Mucosa of descending colon (tissue), 3 donors: ENCODE data around the gene ARHGEF28. TPM values are rescaled to one million over a fixed set of nuclear protein-coding genes. Genes with fewer than 3 reads are reported as not detected.

Experiments used
- ATAC-seq: fragments of 200-7000 bp; cut with Tn5 transposase; one replicate; pipeline ENCODE4 v1.9.1; 2020; ENCODE audit warnings: mild to moderate bottlenecking, moderate library complexity
- DNase-seq, 3 donors: peaks; one replicate each; pipeline ENCODE4 v3.0.0-alpha.2; 2020
- H3K36me3 ChIP-seq: fragments of 200-600 bp; one replicate; pipeline ENCODE4 v1.8.0; 2021; ENCODE audit warnings: low read depth, mild to moderate bottlenecking
- H3K4me1 ChIP-seq: fragments of 200-600 bp; one replicate; pipeline ENCODE4 v1.8.0; 2021; ENCODE audit warnings: low read depth, mild to moderate bottlenecking
- H3K4me3 ChIP-seq: fragments of 200-600 bp; one replicate; pipeline ENCODE4 v1.8.0; 2021; ENCODE audit warnings: mild to moderate bottlenecking
- H3K9me3 ChIP-seq: fragments of 200-600 bp; one replicate; pipeline ENCODE4 v1.8.0; 2021; ENCODE audit warnings: mild to moderate bottlenecking
- intact Hi-C, 2 donors: fragments of 100-400 bp; cut with DNase I in 1 of 2; cut with micrococcal nuclease in 1 of 2; formaldehyde crosslinking; loops; one replicate each; pipeline versions ENCODE4 v1.11.0 to v1.11.1; 2022; cut with DNase I, micrococcal nuclease
- total RNA-seq, 3 donors: library from RNA; stranded (reverse); fragmentation: NEBNext Ultra II Directional in 2 of 3; extraction: Animal tissue kit (Norgen Biotek cat#: 25700) in 2 of 3; gene quantifications; one replicate each; pipeline versions ENCODE4 v1.2.1 to v1.2.4, GENCODE V29; 2021 to 2023
- TF ChIP-seq, protein P1 (sequence below): fragments of 200-600 bp; IDR thresholded peaks from one replicate; pipeline ENCODE4 v1.8.0; 2022; ENCODE audit warnings: antibody characterized with exemption, mild to moderate bottlenecking
- donor health status: DM: no; HTN: no; CAD: no; lungs with moderate emphysema.
- donor health status: DM: no; HTN: no; CAD: no.
- donor health status: DM: no; HTN: yes; CAD: no.

The ARHGEF28 gene
- total RNA-seq, 3 donors from 2014 or later, result 5.4 to 21.7 (median 11.6) TPM

DNA sequence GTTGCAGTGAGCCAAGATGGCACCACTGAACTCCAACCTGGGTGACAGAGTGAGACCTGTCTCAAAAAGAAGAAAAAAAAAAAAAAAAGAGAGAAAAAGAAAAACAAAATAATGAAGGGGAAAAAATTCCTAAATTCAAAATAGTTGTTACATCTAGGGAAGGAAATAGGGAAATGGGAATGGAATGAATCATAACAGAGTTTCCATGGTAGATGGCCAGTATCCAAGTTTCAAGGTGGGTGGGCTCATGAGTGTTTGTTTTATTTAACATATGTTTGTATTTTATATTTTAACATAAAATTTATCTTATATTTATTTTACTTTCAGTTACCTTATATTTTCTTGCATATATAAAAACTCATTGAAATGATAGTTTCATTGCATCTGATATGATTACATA is 215.6 kb downstream of the ARHGEF28 start:
- no peaks in the 10 kb centered on the region for H3K4me1 ChIP-seq

GRCh38 chr5:73844165-73844564 is 218.2 kb downstream of the ARHGEF28 start:
- TF ChIP-seq, protein P1, sequence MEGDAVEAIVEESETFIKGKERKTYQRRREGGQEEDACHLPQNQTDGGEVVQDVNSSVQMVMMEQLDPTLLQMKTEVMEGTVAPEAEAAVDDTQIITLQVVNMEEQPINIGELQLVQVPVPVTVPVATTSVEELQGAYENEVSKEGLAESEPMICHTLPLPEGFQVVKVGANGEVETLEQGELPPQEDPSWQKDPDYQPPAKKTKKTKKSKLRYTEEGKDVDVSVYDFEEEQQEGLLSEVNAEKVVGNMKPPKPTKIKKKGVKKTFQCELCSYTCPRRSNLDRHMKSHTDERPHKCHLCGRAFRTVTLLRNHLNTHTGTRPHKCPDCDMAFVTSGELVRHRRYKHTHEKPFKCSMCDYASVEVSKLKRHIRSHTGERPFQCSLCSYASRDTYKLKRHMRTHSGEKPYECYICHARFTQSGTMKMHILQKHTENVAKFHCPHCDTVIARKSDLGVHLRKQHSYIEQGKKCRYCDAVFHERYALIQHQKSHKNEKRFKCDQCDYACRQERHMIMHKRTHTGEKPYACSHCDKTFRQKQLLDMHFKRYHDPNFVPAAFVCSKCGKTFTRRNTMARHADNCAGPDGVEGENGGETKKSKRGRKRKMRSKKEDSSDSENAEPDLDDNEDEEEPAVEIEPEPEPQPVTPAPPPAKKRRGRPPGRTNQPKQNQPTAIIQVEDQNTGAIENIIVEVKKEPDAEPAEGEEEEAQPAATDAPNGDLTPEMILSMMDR, result no peak

More for the DNA sequence above, 215.6 kb downstream of the ARHGEF28 start:
- Histone ChIP-seq H3K4me3 (no peak overlapping the region), H3K36me3 (no peaks in the 10 kb centered on the region), H3K9me3 (no peaks in the 10 kb centered on the region)
- DNase-seq, result no peak
- TF ChIP-seq, protein P1, result no peak
- intact Hi-C loops, result no loop called here
- ATAC-seq, result no peak

DNA sequence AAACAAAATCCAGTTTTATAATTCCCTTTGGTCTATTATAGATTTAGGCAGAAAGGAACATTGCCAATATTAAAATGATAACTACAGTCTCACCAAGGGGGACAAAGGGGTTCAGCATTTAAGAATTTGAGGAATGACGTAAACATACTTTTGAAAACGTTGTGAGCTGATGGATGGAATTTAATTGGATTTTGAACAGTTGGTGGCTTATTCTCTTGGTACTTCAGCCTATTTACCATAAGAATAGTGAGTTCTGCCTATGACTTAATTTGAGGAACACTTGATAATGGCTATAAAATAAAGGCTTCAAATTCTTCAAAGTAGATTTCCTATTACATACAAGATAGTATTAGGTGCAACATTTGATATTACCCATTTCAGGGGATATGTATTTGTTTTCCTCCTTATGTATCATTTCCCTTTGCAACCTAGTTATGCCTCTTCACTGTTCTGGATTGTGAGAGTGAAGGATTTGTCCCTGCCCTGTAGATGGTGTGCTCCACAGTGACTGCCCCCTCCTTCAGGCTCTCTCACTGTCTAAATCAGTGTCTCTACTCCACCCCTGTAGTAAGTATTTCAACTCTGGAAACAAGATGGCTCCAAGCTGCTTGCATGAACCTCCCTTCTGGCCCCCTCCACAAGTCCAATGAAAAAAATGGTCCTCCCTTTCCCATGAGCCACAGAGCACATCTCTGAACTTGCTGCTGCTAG is 225.6 kb downstream of the ARHGEF28 start:
- no peaks in the 10 kb centered on the region for H3K9me3 ChIP-seq
- no peaks in the 10 kb centered on the region for H3K36me3 ChIP-seq
- no peaks in the 10 kb centered on the region for H3K4me1 ChIP-seq
- ATAC-seq (no peak), DNase-seq (no peak)
- no peak overlapping the region for H3K4me3 ChIP-seq
- intact Hi-C loops, result no loop called here
- TF ChIP-seq, protein P1, result no peak

More at GRCh38 chr5:73844165-73844564, 218.2 kb downstream of the ARHGEF28 start:
- Histone ChIP-seq H3K36me3 (no peaks in the 10 kb centered on the region), H3K4me3 (no peak overlapping the region), H3K4me1 (no peaks in the 10 kb centered on the region), H3K9me3 (no peaks in the 10 kb centered on the region)
- ATAC-seq (no peak), DNase-seq (no peak)
- intact Hi-C loops, result no loop called here

- Histone ChIP-seq H3K4me1 (no peaks in the 10 kb centered on the region), H3K9me3 (no peaks in the 10 kb centered on the region), H3K4me3 (no peak overlapping the region), H3K36me3 (no peaks in the 10 kb centered on the region)
- TF ChIP-seq, protein P1, result no peak
- intact Hi-C loops, result no loop called here
- ATAC-seq (no peak), DNase-seq (no peak)
Measured at GRCh38 chr5:73853091-73853490, 227.1 kb downstream of the ARHGEF28 start.

DNA sequence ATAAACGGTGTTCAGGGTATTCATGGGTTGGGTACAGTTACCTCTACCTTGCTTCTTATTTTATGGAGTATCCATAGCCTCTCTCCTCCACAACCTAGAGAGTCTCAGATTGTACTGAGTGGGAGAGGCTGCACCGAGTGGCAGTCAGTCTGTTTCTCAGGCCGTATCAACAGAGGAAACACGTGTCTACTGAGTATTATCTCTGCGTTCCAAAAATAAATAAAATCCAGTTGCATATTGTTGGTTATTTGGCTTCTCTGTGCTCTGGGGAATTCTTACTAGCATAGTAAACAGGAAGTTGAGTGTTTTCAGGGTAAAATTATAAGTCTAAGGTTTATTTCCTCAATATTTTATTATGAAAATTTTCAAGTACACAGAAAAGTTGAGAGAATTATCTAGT is 231.0 kb downstream of the ARHGEF28 start:
- TF ChIP-seq, protein P1, result no peak
- H3K4me3 ChIP-seq, result no peak overlapping the region
- no peak for ATAC-seq
- intact Hi-C loops, result no loop called here
- H3K36me3 ChIP-seq, result no peaks in the 10 kb centered on the region
- no peaks in the 10 kb centered on the region for H3K4me1 ChIP-seq
- H3K9me3 ChIP-seq, result no peaks in the 10 kb centered on the region
- DNase-seq, result no peak
